Caco-2 (cell line): ENCODE measurements around the gene IL18. TPM values are rescaled to one million over a fixed set of nuclear protein-coding genes. Genes with fewer than 3 reads are reported as not detected.

Source experiments
- BruUV-seq: library from RNA; stranded (reverse); fragments of 400-500 nt; replicated peaks from 2 replicates; lab custom pipeline; 2021; lab: Mats Ljungman, UMichigan
- CTCF ChIA-PET: fragments of 300-600 bp; sonication (Branson Sonifier 250); formaldehyde crosslinking; loops from one replicate; lab custom pipeline; 2022; ENCODE audit warnings: antibody characterized with exemption; lab: Charles Lee
- POLR2A ChIA-PET: fragments of 300-600 bp; sonication (Branson Sonifier 250); formaldehyde crosslinking; loops from one replicate; lab custom pipeline; 2022; ENCODE audit warnings: antibody characterized with exemption; lab: Charles Lee
- DNase-seq, 2 experiments: peaks; one replicate each; pipeline versions ENCODE4 v3.0.0 to v3.0.0-alpha.2; 2020 to 2022
- H3K27me3 ChIP-seq: replicated peaks from 2 replicates; pipeline ENCODE4 v1.6.0; 2011; ENCODE audit warnings: low read length; ENCODE audit not compliant: control insufficient read depth, insufficient read depth
- H3K36me3 ChIP-seq: 2 replicates; pipeline ENCODE4 v1.5.1; 2011; ENCODE audit warnings: low read length; ENCODE audit not compliant: control insufficient read depth, insufficient read depth
- H3K4me1 ChIP-seq: fragments of 250-450 bp; sonication (Bioruptor Pico); 2 replicates; pipeline ENCODE4 v1.5.1; 2020; ENCODE audit warnings: mild to moderate bottlenecking
- H3K4me3 ChIP-seq: 2 replicates; pipeline ENCODE4 v1.5.1; 2011; ENCODE audit warnings: low read depth, mild to moderate bottlenecking, control low read depth, low read length
- H3K9me3 ChIP-seq: fragments of 250-450 bp; sonication (Bioruptor Pico); 2 replicates; pipeline ENCODE4 v1.5.1; 2020; ENCODE audit warnings: mild to moderate bottlenecking, moderate library complexity
- H3K27ac Mint-ChIP-seq: one replicate; pipeline ENCODE4 v1.8.0; 2022; ENCODE audit warnings: mixed read lengths; ENCODE audit not compliant: unreplicated experiment
- H3K27me3 Mint-ChIP-seq: one replicate; pipeline ENCODE4 v1.8.0; 2022; ENCODE audit warnings: mixed read lengths; ENCODE audit not compliant: insufficient read depth, unreplicated experiment
- H3K36me3 Mint-ChIP-seq: one replicate; pipeline ENCODE4 v1.8.0; 2022; ENCODE audit warnings: mild to moderate bottlenecking, mixed read lengths; ENCODE audit not compliant: insufficient read depth, unreplicated experiment
- H3K4me1 Mint-ChIP-seq: one replicate; pipeline ENCODE4 v1.8.0; 2022; ENCODE audit warnings: low read depth, mixed read lengths; ENCODE audit not compliant: unreplicated experiment
- H3K4me3 Mint-ChIP-seq: one replicate; pipeline ENCODE4 v1.8.0; 2022; ENCODE audit warnings: mild to moderate bottlenecking, moderate library complexity, mixed read lengths; ENCODE audit not compliant: unreplicated experiment
- H3K9me3 Mint-ChIP-seq: one replicate; pipeline ENCODE4 v1.8.0; 2022; ENCODE audit warnings: mixed read lengths; ENCODE audit not compliant: unreplicated experiment
- intact Hi-C: fragments of 100-400 bp; cut with micrococcal nuclease; formaldehyde crosslinking; loops from one replicate; pipeline ENCODE4 v1.10.0; 2022; ENCODE audit not compliant: unreplicated experiment
- total RNA-seq: library from RNA; stranded (reverse); gene quantifications from 2 replicates; pipeline ENCODE4 v1.2.3, GENCODE V29; 2022
- TF ChIP-seq, protein P1 (sequence below), 2 experiments: fragments of 200-600 bp in 1 of 2; IDR thresholded peaks; 1 replicate in 1 of 2; 2 replicates in 1 of 2; pipeline versions ENCODE4 v1.5.1 to v1.8.0; 2011 to 2022; ENCODE audit warnings: antibody characterized with exemption in 1 of 2, control low read depth in 1 of 2, inconsistent platforms in 1 of 2, low read depth in 1 of 2, low read length in 1 of 2, mild to moderate bottlenecking in 1 of 2, moderate library complexity in 1 of 2; ENCODE audit not compliant: insufficient read depth in 1 of 2, severe bottlenecking in 1 of 2, unreplicated experiment in 1 of 2

Gene IL18
- total RNA-seq, 1 experiment from 2014 or later = 36.5 TPM

- H3K27ac Mint-ChIP-seq = no peak overlapping the region
- POLR2A ChIA-PET = no interaction called here
- BruUV-seq = no TSS peak
- no peaks in the 10 kb centered on the region for H3K27me3 Mint-ChIP-seq
- peaks cover 37% of the 10 kb centered on the region for H3K4me1 ChIP-seq
- H3K36me3 ChIP-seq = no peaks in the 10 kb centered on the region
- H3K9me3 Mint-ChIP-seq = no peaks in the 10 kb centered on the region
- intact Hi-C loops = loop anchor here (5.0 kb wide), 1 partner anchor 49 kb away; no protein-coding TSS in a partner anchor
- peaks cover 6% of the 10 kb centered on the region for H3K36me3 Mint-ChIP-seq
- CTCF ChIA-PET = no interaction called here
- H3K27me3 ChIP-seq = no peaks in the 10 kb centered on the region
- DNase-seq = no peak
- TF ChIP-seq, protein P1, sequence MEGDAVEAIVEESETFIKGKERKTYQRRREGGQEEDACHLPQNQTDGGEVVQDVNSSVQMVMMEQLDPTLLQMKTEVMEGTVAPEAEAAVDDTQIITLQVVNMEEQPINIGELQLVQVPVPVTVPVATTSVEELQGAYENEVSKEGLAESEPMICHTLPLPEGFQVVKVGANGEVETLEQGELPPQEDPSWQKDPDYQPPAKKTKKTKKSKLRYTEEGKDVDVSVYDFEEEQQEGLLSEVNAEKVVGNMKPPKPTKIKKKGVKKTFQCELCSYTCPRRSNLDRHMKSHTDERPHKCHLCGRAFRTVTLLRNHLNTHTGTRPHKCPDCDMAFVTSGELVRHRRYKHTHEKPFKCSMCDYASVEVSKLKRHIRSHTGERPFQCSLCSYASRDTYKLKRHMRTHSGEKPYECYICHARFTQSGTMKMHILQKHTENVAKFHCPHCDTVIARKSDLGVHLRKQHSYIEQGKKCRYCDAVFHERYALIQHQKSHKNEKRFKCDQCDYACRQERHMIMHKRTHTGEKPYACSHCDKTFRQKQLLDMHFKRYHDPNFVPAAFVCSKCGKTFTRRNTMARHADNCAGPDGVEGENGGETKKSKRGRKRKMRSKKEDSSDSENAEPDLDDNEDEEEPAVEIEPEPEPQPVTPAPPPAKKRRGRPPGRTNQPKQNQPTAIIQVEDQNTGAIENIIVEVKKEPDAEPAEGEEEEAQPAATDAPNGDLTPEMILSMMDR (IDR thresholded peaks at IDR 0.05; ENCODE audit: insufficient read depth in 1 of 2, low read depth in 1 of 2, low read length in 1 of 2, severe bottlenecking in 1 of 2, unreplicated experiment in 1 of 2) = no peak
- no peak overlapping the region for H3K4me3 Mint-ChIP-seq
- no peak overlapping the region for H3K4me3 ChIP-seq
- H3K9me3 ChIP-seq = no peaks in the 10 kb centered on the region
- peaks cover 25% of the 10 kb centered on the region for H3K4me1 Mint-ChIP-seq
These were observed 2.9 kb downstream of the IL18 start for GRCh38 chr11:112161012-112161411.

GRCh38 chr11:112160091-112160848, 3.6 kb downstream of the IL18 start:
- Mint-ChIP-seq H3K36me3 (peaks cover 6% of the 10 kb centered on the region), H3K4me3 (no peak overlapping the region), H3K4me1 (peaks cover 25% of the 10 kb centered on the region), H3K27ac (no peak overlapping the region), H3K9me3 (no peaks in the 10 kb centered on the region), H3K27me3 (no peaks in the 10 kb centered on the region)
- POLR2A ChIA-PET = interaction anchor here (0.6 kb wide), 1 partner anchor 636 kb away, joined by 4 read pairs; no protein-coding TSS in a partner anchor
- BruUV-seq = no TSS peak
- no peaks in the 10 kb centered on the region for H3K36me3 ChIP-seq
- H3K4me1 ChIP-seq = peaks cover 30% of the 10 kb centered on the region
- TF ChIP-seq, protein P1 (IDR thresholded peaks at IDR 0.05; ENCODE audit: insufficient read depth in 1 of 2, low read depth in 1 of 2, low read length in 1 of 2, severe bottlenecking in 1 of 2, unreplicated experiment in 1 of 2) = no peak
- DNase-seq = no peak
- CTCF ChIA-PET = interaction anchor here (1.1 kb wide), 1 partner anchor 15 kb away, joined by 3 read pairs; the partner anchor contains the start of gene BCO2
- H3K9me3 ChIP-seq = no peaks in the 10 kb centered on the region
- intact Hi-C loops = loop anchor here (5.0 kb wide), 1 partner anchor 48 kb away; no protein-coding TSS in a partner anchor
- H3K27me3 ChIP-seq = no peaks in the 10 kb centered on the region
- no peak overlapping the region for H3K4me3 ChIP-seq

GRCh38 chr11:112159098-112160065, 4.5 kb downstream of the IL18 start:
- TF ChIP-seq, protein P1 (IDR thresholded peaks at IDR 0.05; ENCODE audit: insufficient read depth in 1 of 2, low read depth in 1 of 2, low read length in 1 of 2, severe bottlenecking in 1 of 2, unreplicated experiment in 1 of 2) = no peak
- BruUV-seq = no TSS peak
- H3K27ac Mint-ChIP-seq = no peak overlapping the region
- H3K36me3 Mint-ChIP-seq = peaks cover 6% of the 10 kb centered on the region
- no peaks in the 10 kb centered on the region for H3K9me3 Mint-ChIP-seq
- ChIA-PET POLR2A (interaction anchor here (0.6 kb wide), 1 partner anchor 637 kb away, joined by 4 read pairs; no protein-coding TSS in a partner anchor), CTCF (interaction anchor here (1.1 kb wide), 1 partner anchor 16 kb away, joined by 3 read pairs; the partner anchor contains the start of gene BCO2)
- Histone ChIP-seq H3K4me1 (peaks cover 24% of the 10 kb centered on the region), H3K9me3 (no peaks in the 10 kb centered on the region), H3K36me3 (no peaks in the 10 kb centered on the region), H3K4me3 (no peak overlapping the region), H3K27me3 (no peaks in the 10 kb centered on the region)
- no peaks in the 10 kb centered on the region for H3K27me3 Mint-ChIP-seq
- intact Hi-C loops = loop anchor here (5.0 kb wide), 1 partner anchor 47 kb away; no protein-coding TSS in a partner anchor
- peaks cover 25% of the 10 kb centered on the region for H3K4me1 Mint-ChIP-seq
- H3K4me3 Mint-ChIP-seq = no peak overlapping the region
- DNase-seq = no peak
